ENCODE measurements around the gene KCNS3.

DNA sequence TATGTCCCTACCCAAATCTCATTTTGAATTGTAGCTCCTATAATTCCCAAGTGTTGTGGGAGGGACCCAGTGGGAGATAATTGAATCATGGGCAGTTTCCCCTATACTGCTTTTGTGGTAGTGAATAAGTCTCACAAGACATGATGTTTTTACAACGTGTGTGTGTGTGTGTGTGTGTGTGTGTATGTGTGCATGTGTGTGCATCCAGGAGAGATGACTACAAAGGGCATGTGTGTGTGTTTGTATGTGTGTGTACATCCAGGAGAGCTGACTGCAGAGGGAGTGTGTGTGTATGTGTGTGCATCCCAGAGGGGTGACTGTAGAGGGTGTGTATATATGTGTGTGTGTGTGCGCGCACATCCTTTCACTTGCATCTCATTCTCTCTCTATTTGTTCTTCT is 86.7 kb downstream of the KCNS3 start:
- TF ChIP-seq, protein P1, sequence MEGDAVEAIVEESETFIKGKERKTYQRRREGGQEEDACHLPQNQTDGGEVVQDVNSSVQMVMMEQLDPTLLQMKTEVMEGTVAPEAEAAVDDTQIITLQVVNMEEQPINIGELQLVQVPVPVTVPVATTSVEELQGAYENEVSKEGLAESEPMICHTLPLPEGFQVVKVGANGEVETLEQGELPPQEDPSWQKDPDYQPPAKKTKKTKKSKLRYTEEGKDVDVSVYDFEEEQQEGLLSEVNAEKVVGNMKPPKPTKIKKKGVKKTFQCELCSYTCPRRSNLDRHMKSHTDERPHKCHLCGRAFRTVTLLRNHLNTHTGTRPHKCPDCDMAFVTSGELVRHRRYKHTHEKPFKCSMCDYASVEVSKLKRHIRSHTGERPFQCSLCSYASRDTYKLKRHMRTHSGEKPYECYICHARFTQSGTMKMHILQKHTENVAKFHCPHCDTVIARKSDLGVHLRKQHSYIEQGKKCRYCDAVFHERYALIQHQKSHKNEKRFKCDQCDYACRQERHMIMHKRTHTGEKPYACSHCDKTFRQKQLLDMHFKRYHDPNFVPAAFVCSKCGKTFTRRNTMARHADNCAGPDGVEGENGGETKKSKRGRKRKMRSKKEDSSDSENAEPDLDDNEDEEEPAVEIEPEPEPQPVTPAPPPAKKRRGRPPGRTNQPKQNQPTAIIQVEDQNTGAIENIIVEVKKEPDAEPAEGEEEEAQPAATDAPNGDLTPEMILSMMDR (IDR thresholded peaks at IDR 0.05): no peak
- TF ChIP-seq POLR2A (IDR thresholded peaks at IDR 0.05): no peak

Measured in adrenal gland (tissue), 5 donors.